ENCODE data around the gene VAC14.

The VAC14 gene

DNA sequence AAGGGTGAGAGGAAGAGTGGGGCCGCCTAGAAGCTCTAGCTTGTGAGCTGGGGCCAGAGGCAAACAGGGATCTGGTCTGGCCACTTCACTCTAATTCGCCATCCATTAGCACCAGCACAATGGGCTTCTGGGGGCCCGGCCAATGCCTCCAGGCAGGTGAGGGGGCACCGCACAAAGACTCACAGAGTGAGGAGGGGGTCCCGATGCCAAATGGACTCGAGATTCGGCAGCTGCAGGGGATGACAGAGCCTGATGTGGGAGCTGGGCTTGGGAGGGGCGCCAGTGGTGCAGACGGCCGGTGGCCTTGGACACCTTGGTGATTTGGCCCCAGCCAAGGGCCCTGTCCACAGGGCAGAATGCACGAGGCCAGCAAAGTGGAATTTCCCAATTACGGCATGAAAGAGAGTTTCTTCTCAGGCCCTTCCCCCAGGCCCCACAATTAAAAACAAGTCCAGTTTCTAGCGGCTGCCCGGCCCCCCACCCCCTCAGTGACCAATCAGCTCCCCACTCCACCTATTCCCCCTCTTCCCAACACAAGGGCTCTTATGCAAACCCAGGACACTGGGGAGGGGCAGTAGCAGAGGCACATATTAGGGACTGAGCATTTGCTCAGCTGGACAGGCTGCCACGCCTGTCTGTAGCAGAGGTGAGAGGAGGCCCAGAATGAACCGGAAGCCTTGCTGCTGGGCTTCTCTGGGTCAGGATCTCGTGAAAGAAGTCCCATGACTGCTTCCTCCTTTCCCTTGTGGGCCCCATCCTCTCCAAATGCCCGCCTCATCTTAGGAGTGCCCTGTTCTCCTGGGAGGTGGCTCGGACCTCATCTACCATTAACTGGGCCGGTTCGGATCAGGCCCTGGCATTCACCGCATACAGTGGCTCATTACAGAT is 75.7 kb downstream of the VAC14 start:
- no peak for DNase-seq (ENCODE audit: low read depth)

DNA sequence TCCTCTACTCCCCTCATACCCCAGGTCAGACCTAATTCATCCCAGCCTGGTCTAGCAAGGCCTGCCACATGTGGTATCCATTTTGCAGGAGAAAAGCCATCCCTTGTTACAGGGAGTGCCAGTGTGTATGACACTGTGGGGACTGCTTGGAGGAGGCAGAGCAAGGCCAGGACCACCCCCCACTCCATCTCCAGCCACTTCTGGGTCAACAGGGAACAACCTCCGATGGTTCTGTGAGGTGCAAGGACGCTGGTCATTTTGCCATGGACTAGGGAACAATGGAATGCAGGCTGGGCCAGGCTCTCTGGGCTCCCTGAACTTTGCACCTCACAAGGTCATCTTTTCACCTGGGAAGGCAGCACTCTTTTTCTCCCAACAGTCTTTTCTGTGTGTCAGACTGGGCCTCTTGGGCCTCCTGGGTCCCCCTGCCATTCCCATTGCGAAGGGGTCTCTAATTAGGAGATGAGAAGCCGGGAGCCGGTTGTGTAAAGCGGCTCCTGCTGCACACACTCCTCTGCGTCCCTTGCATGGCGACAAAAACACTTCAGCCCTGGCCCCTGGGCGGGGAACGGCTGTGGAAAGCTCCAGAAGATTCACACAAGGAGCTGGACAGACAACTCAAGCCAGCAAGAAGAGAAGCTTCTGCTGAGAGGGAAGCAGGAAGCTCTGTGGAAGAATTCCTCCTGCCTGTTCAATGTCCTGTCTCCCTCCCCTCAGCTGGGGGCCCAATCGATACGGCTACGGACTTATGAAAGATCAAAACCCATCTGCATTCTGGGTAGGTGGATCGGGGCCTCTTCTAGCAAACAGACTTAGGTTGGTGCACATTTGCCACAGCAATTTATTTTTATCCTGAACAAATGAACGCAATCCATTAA is 76.6 kb downstream of the VAC14 start:
- DNase-seq (ENCODE audit: low read depth), result no peak

DNA sequence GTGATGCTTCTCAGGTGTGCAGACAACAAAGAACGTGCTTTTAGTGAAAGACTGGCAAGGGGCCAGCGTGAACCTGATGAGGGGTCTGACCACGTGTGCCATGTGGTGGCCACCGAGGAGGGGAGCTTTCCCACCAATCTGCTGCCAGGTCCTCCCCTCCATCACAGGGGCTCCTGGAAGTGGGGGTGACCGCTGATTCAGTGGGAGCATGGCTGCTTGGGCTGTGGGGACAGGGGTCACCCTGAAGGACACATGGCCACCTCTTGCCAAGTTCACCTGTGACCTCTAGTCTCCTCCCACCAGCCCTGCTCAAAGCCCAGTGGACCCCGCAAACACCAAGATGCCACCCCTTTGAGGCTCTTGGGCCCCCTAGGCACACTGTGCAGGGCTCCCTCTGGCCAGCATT is 77.2 kb downstream of the VAC14 start:
- no peak for DNase-seq (ENCODE audit: low read depth)

DNA sequence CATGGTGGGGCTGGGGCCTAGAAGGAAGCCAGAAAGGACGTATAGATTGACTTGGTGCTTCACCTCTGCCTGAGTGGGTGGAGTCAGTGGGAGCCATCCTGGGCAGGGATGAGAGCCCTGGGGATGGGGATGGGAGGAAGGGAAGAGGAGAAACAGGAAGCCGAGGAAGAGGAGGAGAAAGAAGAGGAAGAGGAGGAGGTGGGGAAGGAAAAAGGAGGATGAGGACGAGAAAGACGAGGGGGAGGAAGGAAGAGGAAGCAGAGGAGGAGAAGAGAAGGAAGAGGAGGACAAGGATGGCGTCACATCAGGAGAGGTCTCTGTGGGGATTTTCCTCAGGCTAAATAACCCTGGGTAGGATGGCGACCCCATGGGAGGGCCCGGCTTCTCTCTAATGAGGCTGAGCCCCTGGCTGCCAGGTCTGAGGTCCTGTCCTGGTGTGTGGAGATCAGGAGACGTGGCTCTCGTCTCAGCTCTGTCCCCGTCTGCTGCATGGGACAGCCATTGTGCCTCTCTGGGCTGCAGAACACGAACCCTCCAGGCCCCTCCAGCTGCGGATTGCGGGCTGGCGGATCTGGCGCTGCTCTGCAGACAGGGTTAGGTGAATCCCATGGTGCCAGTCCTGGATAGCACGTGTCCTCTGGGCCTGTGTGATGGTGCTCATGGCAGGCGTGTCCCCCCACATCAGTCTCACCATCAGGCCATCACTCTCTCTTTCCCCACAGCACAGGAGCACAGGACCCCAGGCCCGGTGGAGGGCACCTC is 79.6 kb downstream of the VAC14 start:
- DNase-seq (ENCODE audit: low read depth), result no peak

DNA sequence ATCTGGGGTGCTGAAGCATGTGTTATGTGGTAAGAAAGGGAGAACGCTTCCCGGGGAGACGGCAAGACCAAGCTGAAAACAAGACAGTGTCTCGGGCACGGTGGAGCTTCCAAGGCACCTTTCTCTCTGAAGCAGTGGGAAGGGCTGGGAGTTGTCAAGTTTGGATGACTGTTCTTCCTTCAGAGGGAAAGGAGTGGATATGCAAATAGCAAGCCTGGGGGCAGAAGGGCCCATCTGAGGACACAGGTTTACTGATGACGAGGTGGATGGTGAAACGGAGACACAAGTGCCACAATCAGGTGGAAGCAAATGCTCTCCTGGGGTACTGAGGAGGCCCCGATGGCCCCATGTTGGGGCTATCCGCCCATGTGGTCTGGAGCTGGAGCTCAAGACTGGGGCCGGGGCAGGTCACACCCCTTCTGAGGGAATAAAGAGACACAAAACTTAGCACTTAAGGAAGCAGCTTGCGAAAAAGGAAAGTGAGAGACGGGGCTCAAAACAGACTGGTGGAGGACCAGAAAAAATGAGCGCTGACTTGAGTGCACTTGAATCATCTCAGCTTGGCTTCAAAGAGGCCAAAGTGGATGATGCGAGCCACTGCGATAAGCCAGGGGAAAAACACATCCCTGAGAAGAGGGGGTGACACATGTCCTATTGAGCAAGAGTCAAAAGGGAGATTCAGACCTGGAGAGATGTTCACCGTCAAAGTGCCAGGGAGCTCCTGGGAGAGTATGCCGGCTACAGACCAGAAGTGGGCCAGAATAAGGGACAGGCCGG is 80.3 kb downstream of the VAC14 start:
- DNase-seq (ENCODE audit: low read depth), result peak; percentile 66

DNA sequence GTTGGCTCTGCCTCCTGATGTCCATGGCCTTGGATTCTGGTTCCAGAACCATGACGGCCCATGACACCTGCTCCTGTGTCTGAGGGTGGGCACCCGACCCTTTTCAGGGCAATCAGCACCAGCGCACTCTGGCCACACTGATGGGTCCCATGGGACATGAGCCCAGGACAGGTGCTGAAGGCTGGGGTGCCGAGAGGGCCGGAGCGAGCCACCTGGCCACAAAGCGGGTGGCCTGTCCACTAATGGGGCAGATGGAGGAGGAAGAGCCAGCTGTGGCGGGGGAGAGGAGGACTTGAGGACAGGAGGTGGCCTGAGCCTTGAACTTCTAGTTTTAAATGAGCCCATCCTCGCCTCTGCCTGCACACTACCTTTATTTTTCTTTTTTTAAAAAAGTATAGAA is 83.9 kb downstream of the VAC14 start:
- no peak for DNase-seq (ENCODE audit: low read depth)

DNA sequence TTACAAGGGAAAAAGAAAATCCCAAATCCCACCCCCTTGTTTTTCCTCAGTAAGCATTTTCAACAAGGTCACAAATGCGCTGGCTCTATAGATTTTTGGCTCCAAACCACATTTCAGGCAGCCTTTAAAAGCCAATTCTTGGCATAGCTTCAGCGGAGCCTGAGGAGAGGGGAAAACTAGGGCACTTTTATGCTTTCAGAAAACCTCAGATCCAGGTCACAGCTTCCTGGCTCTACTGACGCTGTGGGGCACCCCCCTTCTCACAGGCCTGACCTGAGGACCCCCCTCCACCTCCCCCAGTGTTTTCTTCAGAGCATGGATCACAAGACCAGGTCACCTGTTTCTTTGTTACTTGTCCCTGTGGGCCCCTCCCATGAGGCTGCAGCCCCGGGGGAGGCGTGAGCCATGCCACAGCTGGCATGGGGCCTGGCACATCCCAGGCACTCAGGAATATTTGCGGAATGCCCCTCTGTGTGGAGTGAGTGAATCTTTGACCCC is 85.0 kb downstream of the VAC14 start:
- DNase-seq (ENCODE audit: low read depth), result peak; percentile 36

DNA sequence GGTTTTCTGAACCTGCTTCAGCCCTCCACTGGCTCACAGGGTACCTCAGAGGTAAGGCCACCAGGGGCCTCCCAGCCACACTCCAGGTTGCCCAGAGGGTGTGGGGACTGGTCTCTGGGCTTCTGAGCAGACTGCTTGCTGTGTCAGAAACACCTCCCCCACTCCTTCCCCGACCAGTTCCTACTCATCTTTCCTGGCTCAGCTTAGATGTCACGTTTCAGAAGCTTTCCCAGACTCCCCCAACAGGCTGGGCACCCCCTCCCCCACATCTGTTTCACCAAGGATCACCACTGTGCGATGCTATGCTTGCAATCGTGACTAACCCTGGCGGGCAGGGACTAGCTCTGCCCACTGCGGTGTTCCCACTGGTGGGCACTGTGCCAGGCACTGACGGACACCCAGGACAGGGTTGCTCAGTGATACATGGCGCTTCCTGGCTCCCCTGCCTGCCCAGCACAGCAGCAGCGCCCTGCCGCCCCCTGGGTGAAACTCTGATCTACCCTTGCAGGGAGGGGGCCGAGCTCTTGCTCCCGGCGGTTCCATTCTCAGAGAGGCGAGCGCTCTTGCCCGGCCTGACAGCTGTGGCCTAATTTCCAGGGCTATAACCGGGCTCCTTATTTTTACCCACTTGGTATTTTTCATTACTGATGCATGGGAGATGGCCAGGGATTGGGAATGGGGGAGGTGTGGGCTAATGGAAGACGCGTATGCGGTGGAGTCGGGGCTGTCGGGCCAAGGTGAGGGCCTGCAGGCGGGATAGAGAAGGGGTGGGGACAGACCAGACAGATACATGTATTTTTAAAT is 85.7 kb downstream of the VAC14 start:
- peak; percentile 99 for DNase-seq (ENCODE audit: low read depth)

DNA sequence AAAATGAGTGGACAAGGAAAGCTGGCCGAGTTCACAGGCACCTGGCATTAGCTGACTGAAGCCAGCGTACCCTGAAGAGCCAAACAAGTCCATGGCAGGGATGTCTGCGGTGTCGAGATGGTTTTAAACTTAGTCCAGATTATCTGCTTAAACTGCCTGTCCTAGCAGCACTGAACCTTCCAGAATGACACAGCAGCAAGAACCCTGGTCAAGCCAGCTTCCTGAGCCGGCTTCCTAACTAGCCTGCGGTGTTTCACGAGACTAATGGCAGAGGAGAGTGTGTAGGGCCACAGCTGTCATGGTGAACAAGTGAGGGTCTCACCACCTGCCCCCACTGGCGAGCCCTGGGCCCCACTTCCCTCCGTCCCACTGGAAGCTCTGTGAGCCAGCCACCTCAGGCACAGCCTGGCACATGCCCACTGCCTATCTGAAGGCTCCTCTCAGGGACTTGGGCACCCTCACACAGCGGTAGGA is 86.3 kb downstream of the VAC14 start:
- DNase-seq (ENCODE audit: low read depth), result peak; percentile 29

DNA sequence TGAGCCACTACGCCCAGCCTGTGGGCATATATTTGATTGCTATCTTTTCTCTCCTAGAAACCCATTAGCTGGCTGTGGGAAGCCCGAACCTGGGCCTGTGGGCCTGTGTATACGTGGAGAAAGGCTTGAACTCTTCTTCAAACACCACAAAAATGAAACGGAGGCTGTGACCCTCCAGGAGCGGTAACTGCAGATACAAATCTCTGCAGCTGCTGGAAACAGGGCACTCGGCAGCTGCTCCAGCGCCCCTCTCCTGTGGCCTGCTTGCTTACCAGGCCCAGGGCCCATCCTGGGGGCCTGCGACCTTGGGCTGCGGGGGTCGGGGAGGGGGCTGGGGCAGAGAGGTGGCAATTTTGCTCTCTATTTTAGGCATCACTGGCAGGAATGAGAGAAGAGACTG is 87.1 kb downstream of the VAC14 start:
- DNase-seq (ENCODE audit: low read depth), result no peak

DNA sequence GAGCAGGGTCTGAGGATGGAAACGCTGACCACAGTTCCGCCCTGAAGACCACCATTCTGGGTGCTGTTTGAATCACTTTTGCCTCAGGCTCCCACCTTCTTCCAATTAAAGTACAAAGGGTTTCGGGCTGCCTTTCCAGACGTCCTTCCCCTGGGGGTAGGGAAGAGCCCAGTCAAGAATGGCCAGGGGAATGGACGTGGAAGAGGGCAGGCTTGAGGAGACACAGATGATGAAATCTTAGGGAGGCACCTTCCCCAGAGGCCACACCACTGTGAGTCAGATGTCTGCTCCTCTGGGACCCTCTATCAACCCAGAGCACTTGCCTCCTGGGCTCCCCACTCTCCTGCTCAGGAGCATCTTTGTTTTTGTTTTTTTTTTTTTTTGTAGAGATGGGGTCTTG is 87.6 kb downstream of the VAC14 start:
- peak; percentile 38 for DNase-seq (ENCODE audit: low read depth)

DNA sequence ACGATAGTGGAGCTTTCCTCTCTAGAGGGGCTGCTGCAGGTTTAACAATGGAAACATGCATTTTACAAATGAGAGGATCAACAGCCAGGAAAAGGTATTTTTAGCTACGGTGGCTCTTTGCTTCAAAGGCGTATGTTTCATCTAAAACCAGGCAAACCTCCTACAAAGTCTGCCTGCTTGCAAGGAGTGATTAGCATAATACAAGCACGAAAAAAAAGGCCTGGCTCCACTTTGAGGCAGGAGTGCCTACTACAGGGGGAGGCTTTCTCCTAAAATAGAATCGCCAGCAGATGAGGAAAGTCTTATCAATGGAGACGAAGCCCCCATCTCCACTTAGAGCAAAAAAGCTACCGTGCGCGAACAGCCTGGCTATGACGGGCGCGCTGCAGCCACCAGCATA is 88.0 kb downstream of the VAC14 start:
- no peak for DNase-seq (ENCODE audit: low read depth)

DNA sequence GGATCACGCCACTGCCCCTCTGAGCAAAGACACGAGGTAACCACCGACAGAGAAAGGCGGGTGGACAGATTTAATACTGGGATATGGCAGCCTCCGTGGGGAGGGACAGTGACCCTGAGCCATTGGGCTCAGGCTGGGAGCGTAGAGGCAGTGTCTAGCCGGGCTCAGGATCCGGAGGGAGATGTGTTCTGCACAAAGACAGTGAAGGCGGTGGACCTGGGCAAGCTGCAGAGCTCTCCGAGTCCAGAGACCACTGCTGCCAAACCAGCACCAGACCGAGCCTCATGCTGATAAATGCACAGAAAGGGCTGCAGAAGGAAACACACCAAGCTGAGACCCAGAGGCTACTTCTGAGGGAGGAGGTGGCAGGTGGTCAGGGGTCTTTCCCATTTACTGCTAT is 88.6 kb downstream of the VAC14 start:
- no peak for DNase-seq (ENCODE audit: low read depth)

DNA sequence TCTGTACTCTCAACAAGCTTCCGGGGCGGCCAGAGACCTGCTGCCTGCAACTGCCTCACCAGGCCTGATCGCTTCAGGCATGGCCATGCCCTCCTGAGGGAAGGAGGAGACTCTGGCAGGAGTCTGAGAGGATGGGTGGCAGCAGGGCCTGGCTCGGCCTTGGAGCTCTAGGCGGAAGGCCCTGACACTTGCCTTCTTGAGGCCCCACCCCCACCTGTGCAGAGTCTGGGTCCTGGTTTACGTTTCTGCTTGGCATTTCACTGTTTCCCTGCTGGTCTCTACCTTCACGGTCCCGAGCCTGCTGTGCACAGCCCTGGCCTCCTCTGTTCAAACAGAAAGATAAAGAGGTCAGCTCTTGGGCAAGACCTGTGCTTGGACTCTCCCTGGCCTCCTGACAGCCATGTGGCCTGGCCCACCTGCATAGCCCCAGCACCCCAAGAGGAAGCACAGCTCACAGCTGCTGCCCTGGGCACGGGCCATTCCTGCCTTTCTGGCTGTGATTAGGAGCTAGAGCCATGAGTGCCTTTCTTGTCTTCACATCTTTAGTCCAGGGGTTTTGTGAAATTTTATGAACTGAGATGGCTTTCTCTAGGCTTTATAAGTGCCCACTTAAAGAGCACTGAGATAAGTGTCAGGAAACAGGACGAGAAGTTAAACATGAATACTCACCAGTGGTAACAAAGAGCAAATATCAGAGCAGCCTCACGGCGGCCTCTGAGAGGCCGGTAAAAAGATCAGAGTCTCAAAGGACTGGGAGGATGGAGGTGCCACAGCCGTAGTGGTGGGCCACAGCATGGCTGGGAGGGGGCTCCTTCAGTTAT is 89.5 kb downstream of the VAC14 start:
- no peak for DNase-seq (ENCODE audit: low read depth)

DNA sequence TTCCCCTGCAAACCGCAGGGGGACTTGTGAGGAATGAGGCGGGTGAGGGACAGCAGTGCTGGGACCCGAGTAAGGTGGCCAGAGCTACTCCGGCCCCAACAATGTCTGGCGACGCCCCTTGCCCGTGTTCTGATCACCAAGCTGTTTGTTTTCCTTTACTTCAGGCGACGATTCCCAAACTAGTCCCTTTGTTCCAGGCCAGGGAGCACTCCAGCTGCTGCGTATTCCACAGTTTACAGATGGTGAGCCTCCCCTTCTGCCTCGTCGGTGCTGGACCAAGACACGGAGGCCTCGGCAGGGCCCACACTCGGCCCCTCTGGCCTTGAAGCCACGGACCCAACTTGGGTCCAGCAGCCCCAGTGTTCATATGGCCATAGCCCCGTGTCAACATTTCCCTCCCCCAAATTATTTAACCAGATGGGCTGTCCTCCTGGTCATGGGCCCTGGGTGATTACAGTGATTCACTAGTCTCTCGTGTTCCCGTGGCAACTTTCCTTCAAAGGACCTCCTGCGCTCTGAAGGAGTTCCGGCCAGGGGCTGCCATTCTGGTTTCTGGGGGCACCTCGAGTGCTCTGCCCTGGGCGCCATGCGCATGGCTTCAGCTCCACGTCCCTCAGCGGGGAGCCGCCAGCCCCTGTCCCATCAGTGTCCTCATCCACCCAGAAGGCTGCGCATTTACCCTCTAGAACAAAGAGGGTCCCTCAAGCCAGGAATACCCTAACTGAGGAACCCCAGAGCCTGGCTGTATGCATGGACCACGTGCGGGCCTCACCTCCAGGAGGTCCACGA is 90.3 kb downstream of the VAC14 start:
- DNase-seq (ENCODE audit: low read depth), result no peak

DNA sequence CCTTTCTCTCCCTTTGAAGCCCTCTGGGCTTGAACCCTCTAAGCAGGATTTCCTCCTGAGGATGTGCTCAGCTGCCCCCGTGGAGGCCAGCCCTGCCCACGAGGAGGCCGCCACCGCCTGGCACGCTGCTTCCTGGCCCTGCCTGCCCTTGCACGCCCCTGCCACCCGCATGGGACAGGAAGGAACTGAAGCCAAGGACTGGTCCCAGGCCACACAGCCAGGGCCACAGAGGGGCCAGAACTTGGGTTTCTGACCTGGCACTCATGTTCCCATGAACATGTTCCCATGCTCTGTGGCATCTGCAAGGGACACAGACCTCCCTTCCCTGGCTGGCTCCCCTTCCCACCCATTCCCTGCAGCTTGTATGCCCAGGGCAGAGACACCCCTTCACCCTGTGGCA is 91.0 kb downstream of the VAC14 start:
- DNase-seq (ENCODE audit: low read depth), result no peak

DNA sequence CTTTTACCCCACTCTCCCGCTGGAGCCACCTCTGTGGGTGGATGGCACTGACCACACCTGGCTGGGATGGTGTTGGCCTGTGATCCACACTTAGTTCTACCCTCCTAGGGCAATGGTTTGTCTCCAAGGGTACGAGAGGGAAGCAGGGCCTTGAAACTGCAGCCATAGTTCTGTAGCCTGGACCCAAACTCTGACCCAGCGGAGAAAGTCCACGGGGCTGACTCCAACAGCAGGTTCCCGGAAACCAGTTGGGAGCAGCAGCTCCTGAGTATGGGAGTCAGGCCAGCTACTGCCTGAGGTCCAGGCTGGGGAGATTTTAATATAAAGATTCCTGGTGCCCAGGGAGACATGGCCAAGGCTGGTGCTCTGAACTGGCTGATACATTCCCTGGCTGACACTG is 91.5 kb downstream of the VAC14 start:
- DNase-seq (ENCODE audit: low read depth), result no peak

DNA sequence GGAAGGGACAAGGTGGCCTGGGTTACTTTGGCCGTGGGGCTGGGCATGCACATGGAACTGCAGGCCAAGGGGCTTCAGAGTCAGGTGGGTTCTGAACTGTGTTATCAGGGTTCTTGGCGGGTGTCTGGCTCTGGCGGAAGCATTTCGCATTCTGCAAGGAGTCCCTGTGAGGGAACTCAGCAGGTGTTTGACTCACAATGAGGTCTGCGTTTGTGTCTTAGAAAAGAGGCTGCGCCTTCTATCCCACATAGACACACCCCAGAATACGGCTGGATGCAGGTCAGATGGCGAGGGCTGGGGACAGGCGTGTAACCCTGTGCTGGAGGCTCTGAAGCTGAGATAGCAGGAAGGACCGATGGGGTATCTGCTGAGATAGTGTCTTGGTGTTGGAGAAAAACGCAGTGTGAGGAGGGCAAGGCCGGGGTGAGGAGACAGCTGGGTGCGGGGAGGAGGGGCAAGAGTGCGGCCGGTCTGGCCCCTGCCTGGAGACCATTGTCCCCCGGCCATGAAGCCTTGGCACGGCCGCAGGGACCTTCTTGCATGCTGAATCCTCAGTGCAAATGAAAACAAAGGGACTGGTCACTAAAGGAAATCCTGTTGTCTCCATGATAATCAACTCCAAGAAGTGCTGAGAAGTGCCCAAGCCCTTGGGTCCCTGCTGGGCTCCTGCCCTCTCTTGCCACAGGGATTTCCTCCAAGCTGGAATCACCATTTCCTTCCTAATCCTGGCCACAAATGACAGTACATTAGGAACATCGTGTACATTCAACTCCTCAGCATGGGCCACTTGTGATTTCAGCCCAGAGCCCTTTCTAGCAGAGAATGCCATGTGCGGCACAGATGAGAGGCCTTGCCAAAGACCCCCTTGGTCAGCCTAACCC is 92.4 kb downstream of the VAC14 start:
- no peak for DNase-seq (ENCODE audit: low read depth)
